Tibial nerve (tissue), 4 donors: Measurements from ENCODE around the gene RNF183. TPM values are rescaled to one million over a fixed set of nuclear protein-coding genes. Genes with fewer than 3 reads are reported as not detected.
"Not testable (repeated sequence)": the region's sequence is repeated elsewhere in the genome, so short reads cannot be mapped to it uniquely, and the experiment has no call there.

Experiments
- DNase-seq, 2 donors: peaks; one replicate each; pipeline ENCODE4 v3.0.0-alpha.2; 2019; ENCODE audit warnings: low spot score in 2 of 2
- H3K27ac ChIP-seq, 4 donors: fragments of 200-600 bp; sonication (generic) in 3 of 4; one replicate each; pipeline ENCODE4 v1.5.1; 2017 to 2019; ENCODE audit warnings: mild to moderate bottlenecking in 1 of 4
- H3K27me3 ChIP-seq, 2 donors: fragments of 200-600 bp; sonication (generic) in 1 of 2; one replicate each; pipeline versions ENCODE4 v1.5.1 to v1.6.0; 2017 to 2019
- H3K36me3 ChIP-seq, 3 donors: fragments of 200-600 bp; sonication (generic); one replicate each; pipeline ENCODE4 v1.5.1; 2018 to 2019
- H3K4me1 ChIP-seq, 4 donors: fragments of 200-600 bp; sonication (generic) in 3 of 4; one replicate each; pipeline ENCODE4 v1.5.1; 2017 to 2019
- H3K4me3 ChIP-seq, 4 donors: fragments of 200-600 bp; sonication (generic) in 3 of 4; one replicate each; pipeline ENCODE4 v1.5.1; 2017 to 2019; ENCODE audit warnings: mild to moderate bottlenecking in 1 of 4, moderate library complexity in 1 of 4
- H3K9me3 ChIP-seq, 4 donors: fragments of 200-600 bp; sonication (generic) in 3 of 4; one replicate each; pipeline ENCODE4 v1.5.1; 2017 to 2019
- EP300 ChIP-seq, 2 donors: sonication (generic); formaldehyde crosslinking; IDR thresholded peaks; one replicate each; pipeline ENCODE4 v1.6.1; 2017; ENCODE audit warnings: antibody characterized with exemption in 2 of 2, mild to moderate bottlenecking in 1 of 2
- POLR2A ChIP-seq, 2 donors: fragments of 450-650 bp; IDR thresholded peaks; one replicate each; pipeline ENCODE4 v1.6.1; 2017; ENCODE audit warnings: antibody characterized with exemption in 2 of 2, mild to moderate bottlenecking in 2 of 2, moderate library complexity in 2 of 2
- WGBS, 2 donors: methylation state at CpG; one replicate each; pipeline ENCODE4 v1.1.5; 2018; 5-methylcytosine and 5-hydroxymethylcytosine counted together
- total RNA-seq, 4 donors: library from RNA; depleted of rRNA; stranded (reverse); fragments of >200 nt; gene quantifications; one replicate each; pipeline ENCODE4 v1.1.0, GENCODE V29; 2016
- TF ChIP-seq, protein P1 (sequence below), 5 experiments: fragments of 200-600 bp in 3 of 5; fragments of 450-650 bp in 2 of 5; sonication (generic) in 3 of 5; IDR thresholded peaks; one replicate each; pipeline ENCODE4 v1.5.1; 2016 to 2019; ENCODE audit warnings: antibody characterized with exemption in 5 of 5, mild to moderate bottlenecking in 3 of 5, moderate library complexity in 2 of 5

The RNF183 gene
- total RNA-seq, 4 donors from 2014 or later, result 0.20 TPM; not detected in 3

DNA sequence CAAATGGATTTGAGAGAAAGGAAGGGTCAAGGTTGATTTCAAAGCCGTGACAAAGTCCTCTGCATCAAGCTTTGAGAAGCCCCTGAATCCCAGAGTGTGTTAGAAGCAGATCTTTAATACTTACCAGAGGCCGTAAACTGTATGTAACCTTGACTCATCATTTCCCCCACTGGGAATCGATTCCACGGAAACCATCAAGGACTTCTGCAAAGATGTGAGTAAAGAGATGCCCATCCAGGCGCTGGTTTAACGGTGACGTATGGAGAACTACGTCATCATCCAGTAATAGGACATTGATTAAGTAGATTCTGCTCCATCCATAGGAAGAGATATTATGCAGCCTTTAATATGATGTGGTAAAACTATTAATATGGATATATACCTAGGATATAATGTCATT is 1.6 kb downstream of the RNF183 start:
- 86 to 87% methylated on average over 8 of the region's 8 CpGs for WGBS, 2 donors
- DNase-seq, result no peak
- Histone ChIP-seq H3K27me3 (no peaks in the 10 kb centered on the region), H3K27ac (no peak overlapping the region), H3K36me3 (no peaks in the 10 kb centered on the region), H3K9me3 (no peaks in the 10 kb centered on the region), H3K4me3 (no peak overlapping the region), H3K4me1 (no peaks in the 10 kb centered on the region)
- no peak for TF ChIP-seq EP300 (IDR thresholded peaks at IDR 0.05)
- no peak for TF ChIP-seq POLR2A (IDR thresholded peaks at IDR 0.05)
- TF ChIP-seq, protein P1, sequence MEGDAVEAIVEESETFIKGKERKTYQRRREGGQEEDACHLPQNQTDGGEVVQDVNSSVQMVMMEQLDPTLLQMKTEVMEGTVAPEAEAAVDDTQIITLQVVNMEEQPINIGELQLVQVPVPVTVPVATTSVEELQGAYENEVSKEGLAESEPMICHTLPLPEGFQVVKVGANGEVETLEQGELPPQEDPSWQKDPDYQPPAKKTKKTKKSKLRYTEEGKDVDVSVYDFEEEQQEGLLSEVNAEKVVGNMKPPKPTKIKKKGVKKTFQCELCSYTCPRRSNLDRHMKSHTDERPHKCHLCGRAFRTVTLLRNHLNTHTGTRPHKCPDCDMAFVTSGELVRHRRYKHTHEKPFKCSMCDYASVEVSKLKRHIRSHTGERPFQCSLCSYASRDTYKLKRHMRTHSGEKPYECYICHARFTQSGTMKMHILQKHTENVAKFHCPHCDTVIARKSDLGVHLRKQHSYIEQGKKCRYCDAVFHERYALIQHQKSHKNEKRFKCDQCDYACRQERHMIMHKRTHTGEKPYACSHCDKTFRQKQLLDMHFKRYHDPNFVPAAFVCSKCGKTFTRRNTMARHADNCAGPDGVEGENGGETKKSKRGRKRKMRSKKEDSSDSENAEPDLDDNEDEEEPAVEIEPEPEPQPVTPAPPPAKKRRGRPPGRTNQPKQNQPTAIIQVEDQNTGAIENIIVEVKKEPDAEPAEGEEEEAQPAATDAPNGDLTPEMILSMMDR (IDR thresholded peaks at IDR 0.05), result no peak

DNA sequence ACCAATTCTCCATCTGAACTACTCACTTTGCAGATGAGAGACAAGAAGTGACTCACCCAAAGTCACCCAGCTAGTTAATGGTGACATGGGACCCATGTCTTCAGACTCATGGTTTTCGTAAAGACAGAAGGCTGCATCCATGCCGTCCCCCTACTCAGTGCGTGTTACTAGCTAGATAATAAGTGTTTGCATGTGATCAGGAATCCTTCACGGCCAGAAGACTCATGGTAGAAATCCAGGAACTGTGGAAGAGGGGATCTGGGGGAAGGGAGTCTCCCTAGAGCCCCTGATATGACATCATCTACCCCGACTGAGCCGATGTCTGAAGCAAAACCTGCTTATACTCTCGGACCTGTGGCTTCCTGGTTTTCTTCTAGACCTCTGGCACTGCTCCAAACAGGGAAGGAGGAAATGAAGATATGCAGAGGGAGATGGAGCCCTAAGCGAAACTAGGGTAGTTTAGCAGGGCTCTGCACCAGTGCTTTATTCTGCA is 3.3 kb downstream of the RNF183 start:
- Histone ChIP-seq H3K4me1 (no peaks in the 10 kb centered on the region), H3K9me3 (no peaks in the 10 kb centered on the region), H3K4me3 (no peak overlapping the region), H3K36me3 (no peaks in the 10 kb centered on the region), H3K27me3 (no peaks in the 10 kb centered on the region), H3K27ac (no peak overlapping the region)
- WGBS, 2 donors, result 40 to 48% methylated on average over 8 of the region's 8 CpGs
- TF ChIP-seq POLR2A (IDR thresholded peaks at IDR 0.05) (no peak), EP300 (IDR thresholded peaks at IDR 0.05) (no peak)
- TF ChIP-seq, protein P1 (IDR thresholded peaks at IDR 0.05), result no peak
- DNase-seq, result peak in 1 of 2 donors; percentile 12

DNA sequence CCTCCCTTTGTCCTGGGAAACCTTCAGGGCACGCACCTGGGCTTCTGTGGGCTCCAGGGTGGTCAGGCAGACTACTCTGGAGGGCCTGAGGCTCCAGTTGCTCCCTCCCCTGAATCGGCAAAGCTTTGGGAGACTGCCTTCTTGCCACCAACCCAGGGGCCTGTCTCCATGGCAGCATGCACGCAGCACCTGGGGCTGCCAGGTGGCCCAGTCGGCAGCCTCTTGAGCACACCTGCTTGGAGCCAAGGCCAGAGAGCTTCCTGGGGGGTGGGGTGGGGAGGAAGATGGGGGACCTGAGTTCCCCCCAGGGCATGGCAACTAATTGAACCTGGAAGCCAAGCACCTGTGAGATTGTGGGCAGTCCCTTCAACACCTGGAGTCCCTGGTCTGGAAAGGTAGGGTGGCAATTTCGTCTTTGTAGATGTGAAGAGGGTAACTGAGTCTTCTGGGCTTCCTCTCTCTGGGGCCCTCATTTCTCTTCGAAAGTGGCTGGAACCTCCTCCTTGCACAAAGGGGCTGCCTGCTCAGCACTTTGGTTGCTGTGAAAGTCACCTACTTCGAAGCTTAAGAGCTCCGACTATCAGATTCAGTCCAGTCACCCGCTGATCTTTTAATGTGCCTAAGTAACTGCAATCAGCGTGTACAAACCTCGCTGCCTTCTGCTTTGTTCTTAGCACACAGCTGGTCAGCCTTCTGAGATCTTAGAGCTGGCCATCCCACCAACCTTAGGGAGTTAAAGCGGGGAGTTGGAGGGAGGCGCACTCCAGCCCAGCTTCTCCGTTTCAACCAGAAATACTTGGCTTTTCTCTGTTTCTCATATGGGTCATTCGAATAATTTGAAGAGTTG is 4.0 kb downstream of the RNF183 start:
- DNase-seq, result no peak
- Histone ChIP-seq H3K27ac (no peak overlapping the region), H3K27me3 (no peaks in the 10 kb centered on the region), H3K36me3 (peaks cover 0 to 1% (median 0%) of the 10 kb centered on the region in 3 donors), H3K4me1 (no peaks in the 10 kb centered on the region), H3K9me3 (no peaks in the 10 kb centered on the region), H3K4me3 (no peak overlapping the region)
- TF ChIP-seq POLR2A (IDR thresholded peaks at IDR 0.05) (no peak), EP300 (IDR thresholded peaks at IDR 0.05) (no peak)
- TF ChIP-seq, protein P1 (IDR thresholded peaks at IDR 0.05), result no peak
- 84 to 85% methylated on average over 15 of the region's 15 CpGs for WGBS, 2 donors

DNA sequence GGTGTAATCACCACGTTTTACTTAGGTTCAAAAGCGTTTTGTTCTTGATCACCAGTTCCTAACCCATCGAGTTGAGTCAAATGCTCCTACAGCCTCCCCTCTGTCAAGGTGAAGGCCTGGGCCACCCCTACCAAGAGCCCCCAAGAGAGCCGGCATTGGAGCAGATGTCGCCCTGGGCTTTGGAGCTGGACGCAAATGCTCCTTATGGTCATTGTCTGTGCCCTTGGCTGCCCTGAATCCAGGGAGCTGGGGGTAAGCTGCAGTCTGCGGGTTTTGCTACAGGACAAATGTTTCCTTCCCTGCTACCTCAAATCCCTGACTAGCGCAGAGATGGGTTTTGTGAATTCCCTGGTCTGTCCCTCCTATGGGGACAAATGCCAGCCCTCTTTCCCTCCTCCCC is 4.9 kb downstream of the RNF183 start:
- H3K4me1 ChIP-seq, result no peaks in the 10 kb centered on the region
- H3K36me3 ChIP-seq, result peaks cover 0 to 9% (median 0%) of the 10 kb centered on the region in 3 donors
- H3K4me3 ChIP-seq, result no peak overlapping the region
- no peak for DNase-seq
- H3K9me3 ChIP-seq, result no peaks in the 10 kb centered on the region
- no peak overlapping the region for H3K27ac ChIP-seq
- 88 to 95% methylated on average over 8 of the region's 8 CpGs for WGBS, 2 donors
- H3K27me3 ChIP-seq, result no peaks in the 10 kb centered on the region
- TF ChIP-seq, protein P1 (IDR thresholded peaks at IDR 0.05), result no peak
- TF ChIP-seq EP300 (IDR thresholded peaks at IDR 0.05) (no peak), POLR2A (IDR thresholded peaks at IDR 0.05) (no peak)

DNA sequence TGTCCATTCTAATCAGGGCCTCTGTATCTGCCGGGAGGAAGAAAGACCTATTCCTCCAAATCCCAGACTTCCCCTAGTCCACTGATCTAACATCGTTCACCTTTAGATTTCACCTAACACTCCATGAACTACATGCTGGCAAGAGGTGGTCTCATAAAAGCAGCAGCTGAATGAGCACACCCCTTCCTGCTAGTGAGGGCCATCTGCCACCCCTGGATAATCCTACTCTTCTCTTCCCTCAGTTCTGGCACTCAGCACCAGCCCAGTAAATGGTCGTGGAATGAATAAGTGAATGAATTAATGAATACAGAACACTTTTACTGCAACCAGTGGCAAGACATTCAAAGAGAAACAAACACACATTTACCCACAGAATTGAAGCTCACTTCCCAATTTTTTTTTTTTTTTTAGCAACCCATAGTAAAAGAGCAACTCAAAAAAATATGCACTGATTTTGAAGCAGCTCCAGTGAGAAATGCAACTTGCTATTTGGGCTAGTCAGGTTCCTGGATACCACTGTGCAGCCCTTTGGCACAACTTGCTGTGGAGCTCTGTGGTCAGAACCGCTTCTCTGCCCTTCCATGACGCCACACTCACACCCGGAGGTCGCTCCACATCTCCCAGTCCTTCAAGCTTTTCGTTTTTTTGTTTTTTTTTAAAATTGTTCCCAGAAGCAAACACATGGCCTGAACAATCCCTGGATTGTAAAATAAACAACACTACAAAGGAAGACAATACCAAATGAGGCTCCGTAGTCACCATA is 6.2 kb downstream of the RNF183 start:
- no peak overlapping the region for H3K4me3 ChIP-seq
- DNase-seq, result no peak
- TF ChIP-seq, protein P1 (IDR thresholded peaks at IDR 0.05), result no peak
- TF ChIP-seq EP300 (IDR thresholded peaks at IDR 0.05), result no peak
- TF ChIP-seq POLR2A (IDR thresholded peaks at IDR 0.05), result no peak
- 61 to 64% methylated on average over 9 of the region's 9 CpGs for WGBS, 2 donors
- H3K36me3 ChIP-seq, result peaks cover 2 to 22% (median 4%) of the 10 kb centered on the region in 3 donors
- no peaks in the 10 kb centered on the region for H3K9me3 ChIP-seq
- H3K27ac ChIP-seq, result no peak overlapping the region
- no peaks in the 10 kb centered on the region for H3K27me3 ChIP-seq
- no peaks in the 10 kb centered on the region for H3K4me1 ChIP-seq

DNA sequence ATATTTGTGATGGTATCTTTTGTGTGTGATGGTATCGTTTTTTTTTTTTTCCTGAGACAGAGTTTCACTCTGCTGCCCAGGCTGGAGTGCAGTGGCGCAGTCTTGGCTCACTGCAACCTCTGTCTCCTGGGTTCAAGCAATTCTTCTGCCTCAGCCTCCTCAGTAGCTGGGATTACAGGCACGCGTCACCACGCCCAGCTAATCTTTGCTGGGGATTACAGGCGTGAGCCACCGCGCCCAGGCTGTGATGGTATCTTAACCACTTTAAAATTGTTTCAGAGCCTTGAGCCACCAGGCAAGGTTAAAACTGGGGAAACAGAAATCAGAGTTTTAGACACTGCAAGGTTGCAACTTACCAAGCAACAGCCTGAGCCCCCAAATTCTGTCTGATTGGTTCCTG is 6.9 kb downstream of the RNF183 start:
- not testable (repeated sequence) for H3K4me1 ChIP-seq, H3K27me3 ChIP-seq, H3K9me3 ChIP-seq, H3K27ac ChIP-seq, DNase-seq, H3K4me3 ChIP-seq
- 95 to 96% methylated on average over 8 of the region's 8 CpGs for WGBS, 2 donors
- peaks cover 4 to 29% (median 5%) of the 10 kb centered on the region in 3 donors for H3K36me3 ChIP-seq
